ENCODE data around the gene ELOB.

ELOB gene

DNA sequence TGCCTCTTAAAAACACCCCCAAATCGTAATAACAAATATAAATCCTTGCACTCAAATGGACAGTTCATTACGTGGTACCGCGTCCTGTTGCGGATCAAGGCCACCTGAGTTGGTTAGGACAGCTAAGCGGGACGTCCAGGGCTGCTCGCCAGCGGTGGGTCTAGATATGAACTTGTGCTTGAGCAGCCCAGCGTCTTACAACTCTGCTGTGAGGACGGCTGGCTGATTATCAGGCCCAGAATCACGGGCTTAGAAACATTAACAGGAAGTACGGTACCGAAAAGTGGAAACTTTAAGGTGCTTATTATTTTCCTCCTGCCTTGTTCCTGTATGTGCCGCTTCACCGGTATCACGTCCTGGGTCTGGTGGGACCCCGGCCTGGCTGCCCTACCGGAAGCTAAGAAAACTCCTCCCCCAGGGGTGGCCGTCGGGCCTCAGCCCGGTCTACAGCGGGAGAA is 25.5 kb downstream of the ELOB start:
- DNase-seq (ENCODE audit: insufficient read length, low spot score) (peak; percentile 87), FAIRE-seq (no peak)

DNA sequence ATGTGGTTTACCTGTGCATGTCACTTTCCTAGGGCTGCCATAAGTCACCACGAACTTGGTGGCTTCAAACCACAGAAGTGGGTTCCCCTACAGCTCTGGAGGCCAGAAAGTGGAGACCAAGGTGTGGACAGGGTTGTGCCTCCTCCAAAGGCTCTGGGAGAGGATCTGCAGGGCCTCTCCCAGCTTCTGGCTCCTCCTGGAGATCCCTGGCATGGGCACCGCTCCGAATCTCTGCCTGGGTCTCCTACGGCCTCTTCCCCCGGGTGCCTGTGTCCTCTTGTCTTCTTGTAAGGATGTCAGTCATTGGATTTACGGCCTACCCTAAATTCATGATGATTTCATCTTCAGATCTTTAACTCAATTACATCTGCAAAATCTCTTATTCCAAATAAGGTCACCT is 27.1 kb downstream of the ELOB start:
- FAIRE-seq (no peak), DNase-seq (ENCODE audit: insufficient read length, low spot score) (no peak)

DNA sequence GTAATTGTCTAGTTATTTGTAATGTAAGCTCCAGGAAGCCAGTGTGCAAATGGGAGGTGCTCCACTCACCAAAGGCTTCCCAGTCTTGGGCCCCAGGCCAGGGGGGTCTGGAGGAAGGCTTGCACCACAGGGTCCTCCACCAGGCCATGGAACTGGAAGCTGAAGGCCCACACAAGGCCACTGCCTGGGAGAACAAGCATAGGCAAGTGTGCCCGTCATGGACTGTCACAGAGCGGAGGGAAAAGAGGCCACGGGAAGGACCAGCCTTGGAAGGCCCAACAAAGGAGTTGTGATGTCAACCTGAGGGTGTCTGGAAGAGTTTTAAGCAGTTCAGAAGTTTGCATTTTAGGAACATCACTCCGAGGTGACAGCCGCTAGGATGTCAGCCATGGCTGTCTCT is 27.6 kb downstream of the ELOB start:
- DNase-seq (ENCODE audit: insufficient read length, low spot score): no peak
- FAIRE-seq: no peak

DNA sequence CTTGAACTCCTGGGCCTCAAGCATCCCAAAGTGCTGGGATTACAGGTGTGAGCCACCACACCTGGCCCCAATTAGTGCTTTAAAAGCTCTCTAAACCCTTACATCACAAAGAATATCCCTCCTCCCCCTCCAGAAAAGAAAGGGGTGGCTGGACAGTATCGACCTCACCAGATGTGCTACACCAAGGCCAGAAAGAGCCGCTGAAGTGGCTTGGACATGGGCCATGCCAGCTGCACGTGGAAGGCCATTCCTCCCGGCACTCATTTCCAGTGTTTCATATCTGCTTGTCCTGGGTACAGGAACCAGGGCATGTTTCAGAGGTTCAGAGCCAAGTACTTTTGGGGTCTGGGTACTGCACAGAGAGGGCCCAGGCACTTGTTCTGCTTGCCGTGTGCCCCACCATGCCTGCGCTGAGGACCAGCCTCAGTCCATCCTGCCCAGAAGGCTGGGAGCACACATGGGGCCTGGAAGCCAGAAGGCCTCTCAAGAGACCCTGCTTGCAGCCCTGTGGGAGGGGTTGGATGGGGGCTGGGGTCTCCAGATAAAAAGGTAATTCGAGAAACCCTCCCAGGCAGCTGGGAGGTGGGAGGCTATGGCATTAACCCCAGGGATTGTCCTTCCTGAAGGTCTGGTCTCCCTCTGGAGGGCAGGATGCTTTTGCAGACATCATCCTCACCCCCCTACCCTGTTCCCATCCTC is 28.2 kb downstream of the ELOB start:
- DNase-seq (ENCODE audit: insufficient read length, low spot score): no peak

DNA sequence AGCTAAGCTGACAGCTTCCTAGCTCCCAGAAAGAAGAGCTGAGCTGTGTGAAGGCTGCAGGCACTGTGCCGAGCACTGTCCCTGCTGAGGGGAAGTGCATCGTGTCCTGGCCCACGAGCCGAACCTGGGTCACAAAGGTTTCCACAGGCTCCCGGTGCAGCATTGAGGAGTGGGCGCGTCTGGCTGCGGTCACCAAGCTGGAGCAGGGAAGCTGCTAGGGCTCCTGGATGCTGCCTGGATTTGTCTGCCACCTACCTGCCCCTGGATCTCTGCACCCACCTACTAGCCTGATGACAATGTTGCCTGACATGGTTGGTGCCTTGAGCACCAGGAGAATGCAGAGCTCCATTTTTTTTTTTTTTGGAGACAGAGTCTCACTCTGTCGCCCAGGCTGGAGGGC is 31.1 kb downstream of the ELOB start:
- no peak for DNase-seq (ENCODE audit: insufficient read length, low spot score)
- FAIRE-seq: no peak

More for the DNA sequence above, 28.2 kb downstream of the ELOB start:
- no peak for FAIRE-seq

DNA sequence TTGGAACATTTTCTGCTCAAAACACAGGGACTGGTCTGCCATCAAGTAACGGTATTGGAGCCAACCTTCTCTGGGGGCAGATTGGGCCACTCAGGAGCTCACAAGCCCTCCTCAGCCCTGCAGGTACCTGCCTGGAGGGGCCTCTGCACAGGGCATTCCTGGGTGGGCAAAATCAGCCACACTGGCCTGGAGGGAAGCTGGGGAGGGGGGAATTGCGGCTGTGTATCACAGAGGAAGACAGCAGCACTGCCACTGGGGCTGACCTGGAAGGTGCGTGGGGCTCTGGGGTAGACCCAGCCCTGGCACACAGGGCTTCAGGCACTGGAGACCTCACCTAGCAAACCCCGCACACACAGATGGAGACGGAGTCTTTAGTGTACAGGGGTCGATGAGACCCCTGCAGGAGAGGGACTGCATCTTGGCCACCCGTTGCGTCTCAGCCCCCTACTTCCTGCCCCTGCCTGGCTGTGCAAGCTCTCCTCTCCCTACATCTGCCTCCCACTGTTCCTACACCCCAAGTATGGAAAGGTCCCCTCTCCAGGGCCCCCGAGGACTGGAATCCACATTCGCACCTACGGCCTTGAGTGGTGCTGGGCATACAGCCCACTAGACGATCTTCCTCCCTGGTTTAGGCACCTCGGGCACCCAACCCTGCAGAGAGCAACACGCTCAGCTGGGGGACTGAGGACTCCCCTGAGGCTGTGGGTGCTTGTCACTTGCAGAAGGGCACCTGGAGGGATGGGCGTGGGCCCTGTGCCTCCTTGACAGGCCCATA is 31.8 kb downstream of the ELOB start:
- no peak for FAIRE-seq
- DNase-seq (ENCODE audit: insufficient read length, low spot score): no peak

DNA sequence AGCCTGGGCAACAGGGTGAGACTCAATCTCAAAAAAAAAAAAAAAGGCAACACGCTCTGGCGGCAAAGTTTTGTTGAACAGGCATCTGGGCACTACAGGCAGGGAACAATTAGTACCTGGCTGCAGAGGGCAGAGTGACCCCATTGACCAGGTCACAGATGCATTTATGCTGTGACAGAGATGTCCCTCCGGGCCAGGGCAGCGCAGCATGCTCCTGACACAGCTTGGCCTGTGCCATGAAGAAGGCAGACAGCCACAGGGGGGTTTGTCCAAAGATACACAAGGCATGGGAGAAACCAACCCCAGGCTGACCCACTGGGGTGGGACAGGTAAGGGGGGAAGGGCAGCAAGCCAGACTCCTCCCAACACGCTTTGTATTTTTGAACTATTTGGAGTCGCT is 32.4 kb downstream of the ELOB start:
- DNase-seq (ENCODE audit: insufficient read length, low spot score) (no peak), FAIRE-seq (no peak)

DNA sequence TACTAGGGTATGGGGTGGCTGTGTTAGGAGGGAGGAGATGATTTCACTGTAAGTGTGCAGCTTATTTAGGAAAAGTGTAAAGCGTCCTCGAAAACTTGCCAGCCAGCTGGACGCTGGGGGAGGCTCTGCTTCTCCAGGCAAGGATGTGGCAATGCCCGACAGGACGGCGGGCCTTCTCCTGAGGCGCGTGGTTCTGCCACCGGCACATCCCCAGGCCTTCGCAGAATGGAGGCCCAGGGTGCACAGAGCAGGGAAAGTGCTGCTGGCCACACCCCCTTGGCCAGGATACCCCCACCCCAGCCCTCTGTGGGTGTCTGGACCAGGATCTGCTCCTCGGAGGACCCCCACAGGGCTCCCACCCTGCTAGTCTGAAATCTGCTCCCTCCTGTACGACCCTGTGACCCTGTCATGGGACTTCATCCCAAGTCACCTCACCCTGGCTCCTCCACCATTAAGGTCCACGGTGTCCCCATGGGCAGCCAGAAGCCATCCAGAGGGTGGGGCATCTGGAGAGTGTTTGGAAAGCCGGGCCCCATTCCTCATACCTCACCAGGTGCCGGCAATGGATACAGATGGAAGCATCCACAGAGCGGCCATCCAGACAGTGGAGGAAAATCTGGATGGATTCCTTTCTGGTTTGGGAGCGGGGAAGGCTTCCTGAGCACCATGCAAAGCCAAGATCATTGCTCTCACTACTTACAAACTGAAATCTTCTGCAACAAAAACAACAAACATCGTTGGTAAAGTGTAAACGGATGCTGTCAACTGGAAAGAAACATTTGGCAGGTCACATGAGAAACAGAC is 33.9 kb downstream of the ELOB start:
- no peak for DNase-seq (ENCODE audit: insufficient read length, low spot score)
- no peak for FAIRE-seq

DNA sequence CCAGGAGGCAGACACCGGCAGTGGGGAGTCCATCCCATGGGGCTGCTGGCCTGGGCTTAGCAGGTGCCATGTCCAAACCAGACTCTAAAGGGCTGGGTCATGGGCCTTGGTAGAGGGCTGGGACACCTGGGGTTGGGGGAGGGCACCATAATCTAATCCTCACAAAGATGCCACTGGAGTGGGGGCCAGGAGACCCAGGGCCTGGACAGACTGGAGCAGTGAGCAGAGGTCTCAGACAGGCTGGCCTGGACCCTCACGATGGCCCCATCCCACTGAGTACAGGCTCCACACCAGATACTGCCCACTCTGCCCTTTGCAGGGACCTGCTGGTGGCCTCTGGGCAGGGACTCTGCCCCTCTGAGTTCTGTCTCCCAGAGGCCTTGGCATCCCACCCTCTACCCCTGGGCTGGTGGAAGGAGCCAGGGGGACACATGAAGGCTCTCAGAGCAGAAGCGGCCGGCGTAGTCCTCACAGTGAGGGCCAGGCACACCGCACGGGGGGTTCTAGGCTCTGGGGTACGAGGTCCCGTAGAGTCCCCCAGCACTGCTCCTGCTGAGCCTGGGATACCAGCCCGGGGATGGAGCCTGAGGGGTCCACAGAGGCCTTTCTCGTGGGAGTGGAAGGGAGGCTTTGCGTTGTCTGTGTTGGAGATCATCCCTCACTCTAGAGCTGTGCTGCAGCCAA is 34.6 kb downstream of the ELOB start:
- DNase-seq (ENCODE audit: insufficient read length, low spot score) (no peak), FAIRE-seq (no peak)

DNA sequence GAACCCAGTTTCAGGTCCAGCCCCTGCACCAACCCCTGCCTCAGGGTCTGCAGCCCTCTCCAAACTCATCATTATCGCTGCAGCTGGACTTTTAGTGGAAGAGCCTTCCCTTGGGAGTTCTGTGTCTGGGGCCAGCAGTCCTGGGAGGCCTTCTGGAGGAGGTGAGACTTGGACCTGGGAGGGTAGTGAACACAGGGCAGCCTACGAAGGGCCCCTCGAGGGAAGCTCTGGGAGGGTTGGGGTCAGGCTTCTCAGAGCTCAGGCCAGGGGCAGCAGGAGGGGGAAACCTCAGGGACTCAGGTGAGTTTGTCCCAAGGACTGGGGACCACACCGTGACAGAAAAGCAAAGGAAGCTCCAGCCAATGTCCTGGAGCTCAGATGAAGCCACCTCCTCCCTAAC is 35.9 kb downstream of the ELOB start:
- no peak for DNase-seq (ENCODE audit: insufficient read length, low spot score)
- no peak for FAIRE-seq

DNA sequence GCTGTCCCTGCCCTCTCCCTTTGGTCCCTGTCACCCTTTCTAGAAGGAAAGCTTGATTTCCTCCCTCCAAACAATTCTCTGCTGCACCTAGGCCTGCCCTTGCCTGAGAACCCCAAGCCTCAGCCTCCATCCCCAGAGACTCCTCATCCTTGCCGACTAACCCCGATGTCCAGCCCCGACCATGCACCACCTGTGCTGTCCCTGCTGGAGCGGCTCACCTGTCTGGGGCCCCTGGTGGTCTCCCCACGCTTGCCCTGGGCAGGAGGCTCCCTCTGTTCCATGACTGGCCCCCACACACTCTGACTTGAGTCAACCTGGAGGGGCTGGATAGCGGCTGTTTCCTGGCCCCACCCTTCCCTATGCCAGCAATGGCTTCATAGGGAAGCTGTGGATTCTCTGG is 36.6 kb downstream of the ELOB start:
- FAIRE-seq (no peak), DNase-seq (ENCODE audit: insufficient read length, low spot score) (no peak)

DNA sequence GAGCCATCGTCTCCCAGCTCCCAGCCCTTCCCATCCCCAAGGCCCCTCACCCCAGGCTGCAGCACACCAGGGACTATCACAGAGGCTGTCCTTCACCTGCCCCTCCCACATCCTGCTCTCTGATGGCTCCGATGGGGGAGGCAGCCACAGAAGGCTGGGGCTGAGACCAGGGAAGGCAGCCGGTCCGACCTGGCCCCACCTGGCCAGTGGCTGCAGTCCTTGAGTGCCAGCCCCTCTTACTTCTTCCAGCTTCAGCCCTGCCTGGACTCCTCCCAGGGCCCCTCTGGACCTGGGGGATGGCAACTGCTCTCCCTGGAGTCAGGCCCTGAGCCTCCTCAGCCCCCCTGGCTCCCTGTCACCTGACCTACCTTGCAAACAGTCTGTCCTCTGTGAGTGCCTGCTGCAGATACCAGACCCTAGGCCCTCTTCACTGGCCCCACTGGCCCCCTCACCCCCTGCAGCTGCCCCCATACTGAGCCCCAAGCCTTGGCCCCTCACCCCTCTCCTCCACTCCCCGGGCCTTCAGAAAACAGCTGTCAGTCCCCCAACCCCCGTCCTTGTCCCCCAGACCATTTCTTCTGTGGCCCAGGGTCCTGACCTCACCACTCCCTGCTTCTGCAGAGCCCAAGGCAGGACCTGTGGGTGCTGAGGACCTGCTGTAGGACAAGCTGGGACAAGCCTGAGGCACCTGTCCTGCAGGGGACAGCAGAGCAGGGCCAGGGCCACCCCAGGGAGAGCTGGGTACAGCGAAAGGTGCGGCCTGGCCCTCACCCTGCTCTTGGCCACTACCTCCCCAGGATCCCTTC is 37.3 kb downstream of the ELOB start:
- FAIRE-seq: no peak
- DNase-seq (ENCODE audit: insufficient read length, low spot score): no peak

DNA sequence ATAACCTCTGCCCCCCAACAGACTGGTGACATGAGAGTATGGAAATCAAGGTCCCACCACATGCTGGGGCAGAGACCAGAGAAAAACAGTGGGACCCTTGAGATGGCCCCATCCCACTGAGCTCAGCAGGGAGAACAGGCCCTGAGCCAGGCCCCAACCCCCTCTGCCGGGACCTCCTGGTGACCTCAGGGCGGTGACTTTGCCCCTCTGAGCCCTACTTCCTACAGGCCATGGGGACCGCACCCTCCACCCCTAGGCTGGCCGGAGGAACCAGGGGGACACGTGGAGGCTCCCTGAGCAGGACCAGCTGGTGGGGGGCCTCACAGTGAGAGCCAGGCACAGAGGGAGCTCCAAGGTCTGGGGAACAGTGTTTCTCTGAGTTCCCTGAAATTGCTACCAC is 38.5 kb downstream of the ELOB start:
- no peak for DNase-seq (ENCODE audit: insufficient read length, low spot score)
- FAIRE-seq: no peak

DNA sequence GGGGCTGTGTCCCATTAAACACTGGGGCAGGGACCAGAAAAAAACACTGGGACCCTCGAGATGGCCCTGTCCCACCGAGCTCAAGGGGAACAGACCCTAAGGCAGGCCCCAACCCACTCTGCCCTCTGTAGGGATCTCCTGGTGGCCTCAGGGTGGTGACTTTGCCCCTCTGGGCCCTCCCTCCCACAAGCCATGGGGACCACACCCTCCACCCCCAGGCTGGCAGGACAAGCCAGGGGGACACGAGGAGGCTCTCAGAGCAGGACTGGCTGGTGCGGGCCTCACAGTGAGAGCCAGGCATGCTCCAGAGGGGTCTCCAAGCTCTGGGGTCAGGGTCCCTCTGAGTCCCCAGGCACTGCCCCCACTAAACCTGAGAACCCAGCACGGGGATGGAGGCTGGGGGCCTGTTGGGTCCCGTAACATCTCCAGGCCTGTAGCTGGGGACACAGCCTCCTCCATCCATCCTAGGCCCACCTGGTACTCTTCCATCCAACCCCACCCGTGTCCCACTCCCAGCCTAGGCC is 39.1 kb downstream of the ELOB start:
- FAIRE-seq (no peak), DNase-seq (ENCODE audit: insufficient read length, low spot score) (no peak)

DNA sequence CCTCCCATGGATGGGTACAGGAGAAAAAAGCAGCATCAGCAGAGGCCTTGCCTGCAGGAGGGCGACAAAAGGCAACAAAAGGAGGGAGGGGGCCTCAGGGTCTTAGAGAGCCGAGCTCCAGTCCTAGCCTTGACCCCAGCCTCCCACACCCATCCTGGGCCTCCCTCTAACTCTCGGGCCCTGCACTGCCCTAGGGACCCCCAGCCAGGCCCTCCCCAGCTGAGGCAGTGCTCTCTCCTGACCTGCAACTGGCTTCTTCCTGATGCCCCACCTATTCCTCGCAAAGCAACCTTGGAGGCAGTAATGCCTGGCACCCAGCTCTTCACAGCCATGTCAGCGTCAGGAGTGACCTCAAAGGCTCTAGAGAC is 39.9 kb downstream of the ELOB start:
- DNase-seq (ENCODE audit: insufficient read length, low spot score) (no peak), FAIRE-seq (no peak)

DNA sequence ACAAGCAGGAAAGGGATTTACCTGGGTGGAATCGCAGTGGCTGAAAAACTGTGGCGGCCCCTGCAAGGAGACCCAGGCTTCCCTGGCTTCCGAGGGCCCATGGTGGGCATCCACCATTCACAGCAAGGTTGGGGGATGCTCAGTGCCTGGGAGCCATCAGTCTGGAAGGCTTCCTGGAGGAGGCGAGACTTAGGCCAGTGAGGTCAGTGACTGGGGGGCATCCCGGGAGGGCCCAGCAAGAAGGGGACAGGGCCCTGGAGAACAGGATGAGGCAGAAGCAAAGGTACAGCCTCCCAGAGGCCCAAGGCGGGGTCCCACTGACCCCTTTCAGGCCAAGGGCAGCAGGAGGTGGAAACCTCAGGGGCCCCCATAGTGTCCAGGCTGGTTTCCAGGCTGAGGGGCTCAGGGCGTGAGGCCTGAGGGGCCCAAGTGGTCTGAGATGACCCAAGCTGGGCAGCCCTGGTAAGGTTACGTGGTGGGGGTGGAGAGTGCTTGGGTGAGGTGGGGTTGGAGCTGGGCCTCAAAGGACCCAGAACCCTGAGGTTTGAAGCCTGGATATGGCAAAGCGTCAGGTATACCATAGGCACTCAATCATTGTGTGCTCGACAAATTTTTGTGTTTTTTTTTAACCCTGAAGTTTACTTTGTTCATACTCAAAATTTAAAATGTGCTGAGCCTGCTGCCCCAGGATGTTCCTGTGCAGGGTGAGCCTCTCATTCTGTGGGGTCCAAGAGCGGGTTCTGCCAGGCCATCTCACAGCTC is 40.4 kb downstream of the ELOB start:
- FAIRE-seq: no peak

DNA sequence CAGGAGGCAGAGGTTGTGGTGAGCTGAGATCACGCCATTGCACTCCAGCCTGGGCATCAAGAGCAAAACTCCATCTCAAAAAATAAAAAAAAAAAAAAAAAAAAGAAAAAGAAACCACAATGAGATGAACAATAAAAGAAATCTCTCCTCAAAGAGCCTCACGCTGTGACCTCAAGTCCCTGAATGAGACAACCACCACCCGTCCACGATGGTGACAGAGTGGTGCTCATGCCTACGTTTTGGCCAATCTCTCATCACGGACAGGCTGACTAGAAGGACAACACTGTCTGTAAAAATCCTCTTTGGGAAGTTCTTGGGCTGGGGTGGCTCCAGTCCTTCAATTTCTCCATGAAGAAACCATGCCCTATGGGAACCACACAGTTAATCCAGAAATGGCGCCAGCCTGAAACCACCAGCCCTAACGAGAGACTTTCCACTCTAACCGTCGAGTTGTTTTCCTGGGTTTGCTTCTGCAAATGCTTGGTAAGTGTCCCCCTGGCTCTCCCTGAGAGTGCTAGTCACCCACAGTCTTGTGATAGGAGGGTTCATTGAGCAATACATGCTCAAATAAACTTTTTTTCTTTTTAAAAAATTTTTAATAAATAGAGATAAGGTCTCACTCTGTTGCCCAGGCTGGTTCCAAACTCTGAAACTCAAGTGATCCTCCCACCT is 42.1 kb downstream of the ELOB start:
- FAIRE-seq (no peak), DNase-seq (ENCODE audit: insufficient read length, low spot score) (no peak)

More for the DNA sequence above, 40.4 kb downstream of the ELOB start:
- no peak for DNase-seq (ENCODE audit: insufficient read length, low spot score)

DNA sequence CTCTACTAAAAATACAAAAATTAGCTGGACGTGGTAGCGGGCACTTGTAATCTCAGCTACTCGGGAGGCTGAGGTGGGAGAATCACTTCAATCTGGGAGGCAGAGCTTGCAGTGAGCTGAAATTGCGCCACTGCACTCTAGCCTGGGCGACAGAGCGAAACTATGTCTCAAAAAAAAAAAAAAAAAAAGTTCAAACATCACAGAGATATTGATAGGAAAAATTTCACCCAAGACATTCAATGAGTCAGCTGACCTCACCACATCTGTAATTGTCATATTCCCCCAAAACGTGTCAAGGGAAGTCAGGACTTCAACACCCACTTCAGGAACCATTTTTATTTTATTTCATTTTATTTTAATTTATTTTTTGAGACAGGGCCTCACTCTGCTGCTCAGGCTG is 49.0 kb downstream of the ELOB start:
- FAIRE-seq: no peak
- no peak for DNase-seq (ENCODE audit: insufficient read length, low spot score)

DNA sequence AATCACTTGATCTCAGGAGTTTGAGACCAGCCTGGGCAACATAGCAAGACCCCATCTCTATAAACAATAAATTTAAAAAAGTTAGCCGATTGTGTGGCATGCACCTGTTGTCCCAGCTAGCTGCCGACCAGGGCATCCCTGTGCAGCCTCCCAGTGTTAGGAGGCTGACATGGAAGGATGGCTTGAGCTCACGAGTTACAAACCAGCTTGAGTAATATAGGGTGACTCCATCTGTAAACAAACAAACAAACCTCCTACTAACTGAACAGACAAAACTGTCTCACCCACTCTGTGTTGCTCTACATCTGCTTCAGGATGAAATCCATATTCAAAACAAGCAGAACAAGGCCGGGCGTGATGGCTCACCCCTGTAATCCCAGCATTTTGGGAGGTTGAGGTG is 50.2 kb downstream of the ELOB start:
- FAIRE-seq (no peak), DNase-seq (ENCODE audit: insufficient read length, low spot score) (no peak)
